IPS-NIHi7 (cell line): ENCODE measurements around the gene MED8.

ENCODE experiments used
- DNase-seq: peaks from one replicate; pipeline ENCODE4 v3.0.0; 2012; ENCODE audit warnings: mixed read lengths; ENCODE audit errors: extremely low spot score

Gene MED8

GRCh38 chr1:43358746-43359693, 30.6 kb downstream of the MED8 start, which contains the start of gene CDC20:
CDC20 (plus strand) TSS chr1:43358981; CDS start chr1:43359216, 235 bp downstream.
- peak; percentile 92 for DNase-seq

DNA sequence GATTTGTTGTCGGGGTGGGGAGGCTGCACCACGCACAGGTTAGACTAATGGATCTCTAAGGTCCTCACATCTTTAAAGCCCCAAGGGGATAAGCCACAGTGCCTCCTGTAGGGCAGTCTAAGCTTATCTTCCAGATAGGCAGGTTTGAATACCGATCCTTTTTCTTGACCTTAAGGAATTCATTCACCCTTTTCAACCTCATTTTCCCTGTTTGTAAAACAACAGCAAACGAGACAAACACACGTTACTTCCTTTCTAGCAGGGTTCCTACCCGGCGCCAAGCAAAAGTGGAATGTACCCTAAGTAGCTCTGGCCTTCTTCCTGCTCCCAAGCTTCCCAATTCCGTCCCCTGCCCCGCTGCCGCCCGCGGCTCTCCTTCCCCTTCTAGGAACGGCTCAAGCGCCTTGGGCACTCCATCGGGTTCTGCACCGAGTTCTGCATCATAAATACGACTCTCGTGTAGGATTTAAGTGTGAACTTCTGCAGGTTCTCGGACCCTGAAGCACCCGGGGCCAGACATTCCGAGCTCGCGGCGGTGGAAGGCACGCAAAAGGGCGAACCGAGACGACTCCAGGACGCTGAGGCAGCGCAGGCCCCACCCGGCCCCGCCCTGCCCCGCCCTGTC, 31.4 kb downstream of the MED8 start:
- DNase-seq: peak; percentile 52

GRCh38 chr1:43357251-43357650, 32.3 kb downstream of the MED8 start:
- DNase-seq: no peak

DNA sequence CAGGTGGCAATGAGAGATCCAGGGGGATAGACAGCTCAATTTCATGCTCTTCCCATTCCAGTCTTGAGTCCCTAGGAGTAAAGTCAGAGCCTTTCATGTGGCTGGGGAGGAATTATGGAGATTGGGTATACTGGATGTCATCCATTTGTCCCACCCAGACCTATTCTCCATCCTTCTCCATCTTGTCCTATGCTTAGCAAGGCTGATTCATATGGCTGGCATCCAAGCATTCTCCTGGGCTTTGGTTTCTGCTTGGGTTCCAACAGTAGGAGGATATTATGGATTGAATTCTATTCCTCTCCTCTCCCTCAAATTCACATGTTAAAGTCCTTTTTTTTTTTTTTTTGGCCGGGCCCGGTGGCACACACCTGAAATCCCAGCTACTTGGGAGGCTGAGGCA, 34.7 kb downstream of the MED8 start:
- no peak for DNase-seq

GRCh38 chr1:43354471-43354870, 35.1 kb downstream of the MED8 start:
- no peak for DNase-seq

GRCh38 chr1:43352881-43353280, 36.7 kb downstream of the MED8 start:
- no peak for DNase-seq

GRCh38 chr1:43352351-43352705, 37.3 kb downstream of the MED8 start:
- DNase-seq: no peak

GRCh38 chr1:43351421-43352350, 37.9 kb downstream of the MED8 start:
- DNase-seq: no peak

- DNase-seq: no peak
Observed at GRCh38 chr1:43350976-43351375, 38.6 kb downstream of the MED8 start.

- DNase-seq: no peak
Observed at GRCh38 chr1:43349594-43350306, 39.9 kb downstream of the MED8 start.

- DNase-seq: peak; percentile 99
Observed at GRCh38 chr1:43348809-43349593, 40.6 kb downstream of the MED8 start.

DNA sequence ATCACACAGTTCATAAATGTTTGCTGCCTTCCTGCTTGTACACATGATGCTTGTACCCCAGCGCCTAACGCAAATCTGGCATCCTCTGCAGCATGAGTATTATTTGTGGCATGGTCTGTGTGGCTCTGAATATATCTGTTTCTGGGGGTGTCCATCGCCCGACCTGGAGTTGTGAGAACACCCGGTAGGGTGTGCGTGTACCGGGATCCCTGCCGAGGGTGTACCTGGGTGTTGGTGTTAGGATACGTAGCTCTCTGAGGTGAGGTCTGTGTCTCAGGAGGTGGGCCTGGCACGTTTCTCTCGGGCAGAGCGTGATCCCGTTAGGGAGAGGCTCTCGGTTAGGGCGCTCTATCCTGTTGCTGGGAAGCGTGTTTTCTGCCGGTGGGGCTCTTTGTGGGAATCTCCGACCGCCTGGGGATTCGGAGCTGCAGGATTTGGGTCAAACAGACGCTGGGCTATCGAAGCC, 41.2 kb downstream of the MED8 start:
- DNase-seq: no peak

DNA sequence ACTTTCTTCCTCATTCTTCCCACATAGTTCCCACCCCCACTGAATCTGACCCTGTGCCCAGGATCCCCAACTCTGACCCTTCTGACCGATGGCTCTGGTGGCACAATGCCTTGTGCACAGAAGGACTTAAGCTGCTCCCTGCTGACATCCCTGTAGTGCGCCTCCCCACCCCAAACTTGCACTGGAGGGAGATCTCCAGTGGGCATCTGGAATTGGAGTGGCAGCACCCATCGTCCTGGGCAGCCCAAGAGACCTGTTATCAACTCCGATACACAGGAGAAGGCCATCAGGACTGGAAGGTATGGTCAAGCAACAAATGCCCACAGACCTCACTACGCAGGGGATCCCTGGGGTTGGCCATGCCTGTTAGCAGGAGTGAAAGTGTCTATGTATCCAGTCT, 43.0 kb downstream of the MED8 start:
- DNase-seq: no peak

DNA sequence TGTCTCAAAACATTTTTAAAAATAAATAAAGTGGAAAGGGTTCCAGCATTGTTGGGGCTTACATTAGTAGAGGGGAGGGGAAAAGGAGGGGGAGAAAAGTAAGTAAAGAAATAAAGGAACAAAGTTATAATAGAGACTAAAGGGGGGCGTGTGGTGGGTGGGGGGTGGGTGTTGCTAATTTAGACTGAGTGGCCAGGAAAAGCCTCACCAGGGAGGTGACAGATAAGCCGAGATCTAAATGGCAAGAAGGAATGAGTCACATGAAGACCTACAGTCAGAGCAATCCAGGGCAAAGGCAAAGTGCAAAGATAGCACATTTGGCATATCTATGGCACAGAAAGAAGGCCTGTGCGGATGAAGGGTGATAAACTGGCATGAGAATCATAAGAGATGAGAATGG, 44.5 kb downstream of the MED8 start:
- DNase-seq: no peak

GRCh38 chr1:43344267-43344850, 45.2 kb downstream of the MED8 start:
- DNase-seq: no peak

DNA sequence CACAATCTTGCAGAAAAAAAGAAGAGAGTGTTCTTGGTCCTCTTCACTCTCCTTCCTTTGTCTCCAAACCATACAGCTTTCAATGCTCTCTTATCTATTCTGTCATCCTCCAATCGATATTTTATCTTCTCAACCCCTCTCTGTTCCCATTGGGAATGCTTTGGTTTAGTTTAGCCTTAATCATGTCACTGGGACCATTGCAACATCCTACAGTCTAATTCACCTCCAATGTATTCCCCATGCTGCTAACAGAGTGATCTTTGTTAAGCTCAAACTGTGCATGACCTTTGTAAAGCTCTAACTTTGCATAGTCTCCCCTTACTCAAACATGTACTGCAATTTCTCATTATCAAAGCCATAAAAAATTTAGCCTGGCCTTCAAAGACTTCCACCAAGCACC, 49.0 kb downstream of the MED8 start:
- DNase-seq: no peak

GRCh38 chr1:43339584-43340232, 49.9 kb downstream of the MED8 start:
- no peak for DNase-seq

DNA sequence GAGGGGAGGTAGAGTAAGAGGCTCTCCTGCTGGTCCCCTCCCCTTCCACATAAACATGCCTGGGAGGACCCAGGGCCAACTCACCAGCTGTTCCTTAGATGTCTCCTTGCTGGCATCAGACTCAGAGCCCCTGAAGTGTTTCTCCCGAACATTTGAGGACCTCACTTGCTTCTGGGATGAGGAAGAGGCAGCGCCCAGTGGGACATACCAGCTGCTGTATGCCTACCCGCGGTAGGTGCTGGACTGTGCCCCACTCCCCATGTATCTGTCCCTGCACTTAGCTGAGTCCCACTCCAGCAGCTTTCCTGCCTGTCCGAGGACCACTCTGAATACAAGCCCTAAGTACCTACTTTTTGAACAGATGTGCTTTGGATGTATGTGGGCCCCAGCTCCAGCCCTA, 51.6 kb downstream of the MED8 start:
- DNase-seq: no peak

DNA sequence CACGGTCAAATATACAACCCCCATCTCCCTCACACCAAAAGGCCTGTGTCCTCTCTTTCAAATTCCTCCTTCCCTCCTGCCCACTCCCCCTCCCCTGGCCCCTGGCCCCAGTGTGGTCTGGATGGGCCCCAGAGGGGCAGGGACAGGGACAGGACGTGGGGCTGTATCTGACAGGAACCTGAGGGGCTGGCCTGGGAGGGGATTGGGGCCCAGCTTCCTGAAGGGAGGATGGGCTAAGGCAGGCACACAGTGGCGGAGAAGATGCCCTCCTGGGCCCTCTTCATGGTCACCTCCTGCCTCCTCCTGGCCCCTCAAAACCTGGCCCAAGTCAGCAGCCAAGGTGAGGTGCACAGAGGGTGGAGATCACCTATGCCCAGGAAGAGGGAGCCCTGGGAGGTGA, 52.0 kb downstream of the MED8 start, which contains the start of gene MPL:
MPL (plus strand) TSS at position 231 of the 400 bp plus-strand sequence; CDS start at position 262, 31 bp downstream.
- DNase-seq: no peak
